Mesothelial cell of epicardium (in vitro differentiated cells): Measurements from ENCODE around the gene SRRM2. TPM values are rescaled to one million over a fixed set of nuclear protein-coding genes. Genes with fewer than 3 reads are reported as not detected.

ENCODE experiments used
- DNase-seq, 2 experiments: peaks; one replicate each; pipeline ENCODE4 v3.0.0; 2021; ENCODE audit warnings: low spot score in 2 of 2; ENCODE audit not compliant: unreplicated experiment in 2 of 2
- H3K27ac Mint-ChIP-seq: 2 replicates; pipeline ENCODE4 v1.8.0; 2021; ENCODE audit warnings: mixed read lengths
- H3K27me3 Mint-ChIP-seq: 2 replicates; pipeline ENCODE4 v1.8.0; 2021; ENCODE audit warnings: low read depth, mixed read lengths
- H3K36me3 Mint-ChIP-seq: 2 replicates; pipeline ENCODE4 v1.8.0; 2021; ENCODE audit warnings: mixed read lengths
- H3K4me1 Mint-ChIP-seq: 2 replicates; pipeline ENCODE4 v1.8.0; 2021; ENCODE audit warnings: mixed read lengths
- H3K4me3 Mint-ChIP-seq: 2 replicates; pipeline ENCODE4 v1.8.0; 2021; ENCODE audit warnings: mild to moderate bottlenecking, moderate library complexity, mixed read lengths
- H3K9me3 Mint-ChIP-seq: 2 replicates; pipeline ENCODE4 v1.8.0; 2021; ENCODE audit warnings: mixed read lengths
- CTCF ChIP-seq: fragments of 200-600 bp; sonication (generic); IDR thresholded peaks from one replicate; pipeline ENCODE4 v1.5.0; 2021; ENCODE audit warnings: antibody characterized with exemption; ENCODE audit not compliant: unreplicated experiment
- total RNA-seq: library from RNA; stranded (reverse); gene quantifications from 3 replicates; pipeline ENCODE4 v1.2.1, GENCODE V29; 2021

SRRM2 gene
- total RNA-seq, 1 donor from 2014 or later: 854 TPM

DNA sequence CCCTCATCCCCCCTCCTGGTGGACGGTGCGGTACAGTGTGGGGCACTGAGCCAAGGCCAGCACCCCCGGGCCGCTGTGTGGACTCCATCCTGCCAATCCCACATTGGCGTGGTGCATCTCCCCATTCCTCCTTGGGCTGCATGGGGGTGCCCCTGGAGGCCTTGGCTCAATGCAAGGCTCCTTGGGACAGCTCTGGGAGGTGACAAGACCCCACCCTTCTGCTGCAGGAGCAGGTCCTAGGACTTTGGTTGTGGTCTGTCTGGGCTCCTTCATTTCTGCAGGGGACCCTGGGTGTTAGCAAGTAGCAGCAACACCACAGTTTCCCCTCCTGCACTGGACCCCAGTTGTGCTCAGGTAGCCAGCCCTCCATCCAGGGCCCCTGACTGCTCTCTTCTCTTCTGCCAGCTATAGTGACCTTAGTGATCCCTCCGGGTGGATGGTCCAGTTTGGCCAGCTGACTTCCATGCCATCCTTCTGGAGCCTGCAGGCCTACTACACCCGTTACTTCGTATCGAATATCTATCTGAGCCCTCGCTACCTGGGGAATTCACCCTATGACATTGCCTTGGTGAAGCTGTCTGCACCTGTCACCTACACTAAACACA lies 65.9 kb downstream of the SRRM2 start:
- DNase-seq: no peak
- TF ChIP-seq CTCF: no peak
- Mint-ChIP-seq H3K4me3 (no peak overlapping the region), H3K36me3 (no peaks in the 10 kb centered on the region), H3K27me3 (peaks cover 13% of the 10 kb centered on the region), H3K9me3 (no peaks in the 10 kb centered on the region), H3K27ac (no peak overlapping the region), H3K4me1 (no peaks in the 10 kb centered on the region)

- no peak for TF ChIP-seq CTCF
- Mint-ChIP-seq H3K9me3 (no peaks in the 10 kb centered on the region), H3K27me3 (peaks cover 14% of the 10 kb centered on the region), H3K4me1 (no peaks in the 10 kb centered on the region), H3K27ac (no peak overlapping the region), H3K4me3 (no peak overlapping the region), H3K36me3 (no peaks in the 10 kb centered on the region)
- no peak for DNase-seq
Measured at GRCh38 chr16:2819179-2819938, 66.9 kb downstream of the SRRM2 start.

DNA sequence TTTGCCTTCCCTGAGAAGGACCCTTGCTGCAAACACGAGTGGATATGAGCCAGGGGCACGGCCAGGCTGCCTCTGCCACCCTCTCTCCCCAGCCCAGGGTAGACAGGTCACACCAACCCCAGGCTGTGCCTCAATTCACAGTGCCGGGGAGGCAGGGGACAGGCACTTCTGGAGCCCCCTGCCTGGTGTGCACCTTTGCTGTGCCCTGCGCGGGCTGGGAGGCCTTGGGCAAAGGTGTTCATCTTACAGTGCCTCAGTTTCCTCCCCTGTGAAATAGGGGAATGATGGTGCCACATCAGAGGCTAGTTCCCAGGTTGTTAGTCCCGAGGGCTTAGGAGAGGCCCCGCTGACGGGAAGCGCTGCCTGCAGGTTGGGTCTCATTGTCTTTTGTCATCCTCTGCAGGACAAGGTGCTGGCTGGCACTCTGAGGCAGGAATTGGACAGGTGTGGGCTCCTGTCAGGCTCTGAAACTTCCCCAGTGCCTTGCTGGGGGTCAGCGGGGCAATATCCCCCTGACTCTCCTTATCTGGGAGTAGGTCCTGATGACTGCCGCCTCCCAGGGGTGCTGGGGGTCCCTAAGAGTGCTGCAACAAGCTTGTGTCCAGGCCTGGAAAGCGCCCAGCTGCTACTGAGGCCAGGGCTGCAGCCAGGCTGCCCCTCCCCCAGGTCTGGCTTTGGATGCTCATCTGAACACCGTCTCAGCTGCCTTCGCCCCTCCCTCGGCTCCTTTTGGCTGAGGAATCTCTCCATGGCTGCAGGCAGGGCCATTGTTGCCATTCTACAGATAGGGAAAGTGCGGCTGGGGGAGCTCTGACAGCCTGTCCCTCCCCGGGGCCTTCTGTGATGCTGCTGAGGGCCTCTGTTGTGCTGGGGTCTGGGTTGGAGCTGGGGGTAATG lies 67.7 kb downstream of the SRRM2 start:
- no peak overlapping the region for H3K27ac Mint-ChIP-seq
- no peak for TF ChIP-seq CTCF
- no peak overlapping the region for H3K4me3 Mint-ChIP-seq
- peaks cover 11% of the 10 kb centered on the region for H3K27me3 Mint-ChIP-seq
- no peaks in the 10 kb centered on the region for H3K9me3 Mint-ChIP-seq
- DNase-seq: no peak
- no peaks in the 10 kb centered on the region for H3K36me3 Mint-ChIP-seq
- no peaks in the 10 kb centered on the region for H3K4me1 Mint-ChIP-seq

Other genes starting within 250 kb of the SRRM2 start
- gene ATP6V0C, start 238.7 kb upstream of the SRRM2 start, total RNA-seq: 143 to 151 TPM (median 149 TPM) in 3 replicates
- gene AMDHD2, start 232.3 kb upstream of the SRRM2 start, total RNA-seq: 46.3 to 47.2 TPM (median 46.4 TPM) in 3 replicates
- 0.75 to 1.7 TPM (median 1.1 TPM) in 3 replicates for gene CEMP1, start 221.2 kb upstream of the SRRM2 start, total RNA-seq
- gene PDPK1, start 214.6 kb upstream of the SRRM2 start, total RNA-seq: 40.4 to 44.6 TPM (median 42.7 TPM) in 3 replicates
- gene KCTD5, start 70.1 kb upstream of the SRRM2 start, total RNA-seq: 21.0 to 24.1 TPM (median 23.5 TPM) in 3 replicates
- 7.5 to 7.7 TPM (median 7.6 TPM) in 3 replicates for gene PRSS27, start 32.4 kb upstream of the SRRM2 start, total RNA-seq
- 192 to 200 TPM (median 195 TPM) in 3 replicates for gene ELOB, start 24.6 kb downstream of the SRRM2 start, total RNA-seq
- gene PRSS33, start 34.9 kb downstream of the SRRM2 start, total RNA-seq: not detected in 3 replicates
- not detected in 3 replicates for gene PRSS41, start 45.8 kb downstream of the SRRM2 start, total RNA-seq
- not detected in 3 replicates for gene PRSS21, start 64.6 kb downstream of the SRRM2 start, total RNA-seq
- gene ZG16B, start 77.7 kb downstream of the SRRM2 start, total RNA-seq: 0.51 to 1.5 TPM (median 0.70 TPM) in 3 replicates
- gene PRSS22, start 105.5 kb downstream of the SRRM2 start, total RNA-seq: 22.8 to 25.1 TPM (median 24.9 TPM) in 3 replicates
- gene FLYWCH2, start 130.6 kb downstream of the SRRM2 start, total RNA-seq: 26.3 to 28.6 TPM (median 28.3 TPM) in 3 replicates
- gene FLYWCH1, start 159.3 kb downstream of the SRRM2 start, total RNA-seq: 25.9 to 29.4 TPM (median 29.0 TPM) in 3 replicates
- 27.3 to 30.5 TPM (median 29.1 TPM) in 3 replicates for gene KREMEN2, start 211.6 kb downstream of the SRRM2 start, total RNA-seq
- 8.1 to 10.1 TPM (median 8.9 TPM) in 3 replicates for gene PAQR4, start 216.7 kb downstream of the SRRM2 start, total RNA-seq
- gene PKMYT1, start 227.8 kb downstream of the SRRM2 start, total RNA-seq: 21.1 to 22.0 TPM (median 21.8 TPM) in 3 replicates